Fibroblast of lung (primary cell): ENCODE data around the gene B4GALT2.

Source experiments
- CTCF ChIP-seq, 2 donors: IDR thresholded peaks in 1 of 2; conservative IDR thresholded peaks in 1 of 2; 1 replicate in 1 of 2; 2 replicates in 1 of 2; pipeline ENCODE4 v1.5.1; 2011 to 2012; ENCODE audit warnings: low read length in 2 of 2, control low read depth in 1 of 2, inconsistent platforms in 1 of 2, low read depth in 1 of 2, mild to moderate bottlenecking in 1 of 2
- EZH2 ChIP-seq: IDR thresholded peaks from 2 replicates; pipeline ENCODE4 v1.5.1; 2012; ENCODE audit warnings: low read length, control low read depth, mild to moderate bottlenecking; ENCODE audit errors: missing control alignments

- TF ChIP-seq CTCF (conservative IDR thresholded peaks at IDR 0.05 in 1 of 2, IDR thresholded peaks at IDR 0.05 in 1 of 2; ENCODE audit: low read depth in 1 of 2, low read length in 2 of 2) (no peak), EZH2 (no peak)
Observed at GRCh38 chr1:43976890-43977289, 2.1 kb upstream of the B4GALT2 start.
